ENCODE data around the gene SRPX2. TPM values are rescaled to one million over a fixed set of nuclear protein-coding genes. Genes with fewer than 3 reads are reported as not detected.

SRPX2 gene
- total RNA-seq, 1 experiment from 2014 or later = 2.4 TPM

DNA sequence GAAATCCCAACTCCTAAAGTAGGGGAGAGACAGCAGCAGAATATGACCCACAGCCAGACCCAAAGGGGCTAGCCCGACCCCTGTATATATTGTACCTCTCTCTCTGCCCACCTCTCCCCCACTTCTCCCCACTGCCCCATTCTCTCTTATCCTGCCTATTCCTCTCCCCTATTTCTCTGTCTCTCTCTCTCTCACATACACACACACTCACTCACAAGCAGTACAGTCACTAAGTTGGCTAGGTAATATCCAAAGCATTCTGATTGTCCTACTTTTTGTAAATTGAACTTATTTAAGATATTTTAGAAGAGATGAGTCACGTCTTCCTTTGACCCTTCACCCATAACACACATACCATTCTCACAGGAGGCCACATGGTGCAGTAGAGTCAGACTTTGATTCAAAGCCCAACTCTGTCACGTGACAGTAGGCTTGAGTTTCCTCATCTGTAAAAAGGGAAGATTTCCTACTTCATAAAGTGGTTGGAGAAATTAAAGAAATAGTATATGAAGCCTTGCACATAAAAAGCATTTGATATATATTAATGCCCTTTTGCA, 29.5 kb downstream of the SRPX2 start:
- Histone ChIP-seq H3K4me2 (ENCODE audit: low read length) (peak overlapping the region; percentile 14; the same call in 1 of the 2 replicates), H3K79me2 (ENCODE audit: insufficient read depth, low read length) (no peaks in the 10 kb centered on the region), H4K20me1 (ENCODE audit: insufficient read depth) (no peaks in the 10 kb centered on the region), H2AFZ (ENCODE audit: low read depth, low read length, poor library complexity, severe bottlenecking) (no peak overlapping the region), H3K27me3 (ENCODE audit: insufficient read depth, low read length) (no peaks in the 10 kb centered on the region), H3K9me3 (ENCODE audit: control insufficient read depth in 1 of 2, insufficient read depth in 1 of 2, low read depth in 1 of 2, low read length in 2 of 2) (no peaks in the 10 kb centered on the region), H3K4me3 (replicated peaks in 1 of 2; ENCODE audit: low read depth in 1 of 2, low read length in 2 of 2) (no peak overlapping the region), H3K36me3 (ENCODE audit: control insufficient read depth in 1 of 2, insufficient read depth in 2 of 2, low read length in 2 of 2) (no peaks in the 10 kb centered on the region), H3K4me1 (ENCODE audit: control insufficient read depth in 1 of 2, insufficient read depth in 2 of 2, low read length in 2 of 2) (peaks cover 0 to 31% of the 10 kb centered on the region in 2 experiments; a peak in 3 of 4 replicates), H3K9me2 (ENCODE audit: insufficient read depth) (no peaks in the 10 kb centered on the region), H3K27ac (ENCODE audit: low read depth, low read length) (no peak overlapping the region), H3K9ac (ENCODE audit: low read length) (no peak overlapping the region)
- no peak for ATAC-seq
- ChIA-PET POLR2A (no interaction called here), RAD21 (ENCODE audit: low non-redundant PET in 1 of 2, low total read pairs in 2 of 2, uncharacterized antibody in 2 of 2, unreplicated experiment in 2 of 2) (no interaction called here), CTCF (interaction anchor here (5.1 kb wide), 1 partner anchor 95 kb away, joined by 34 read pairs; no protein-coding TSS in a partner anchor)
- intact Hi-C loops (cut with micrococcal nuclease) = no loop called here
- no peak for DNase-seq (ENCODE audit: low read depth, low spot score)
- TF ChIP-seq CEBPB (IDR thresholded peaks at IDR 0.05; ENCODE audit: low read depth) (no peak), SIN3A (IDR thresholded peaks at IDR 0.05; ENCODE audit: low read depth) (no peak), EZH2 (IDR thresholded peaks at IDR 0.05) (no peak), RAD21 (IDR thresholded peaks at IDR 0.05; ENCODE audit: low read depth) (no peak), EGR1 (IDR thresholded peaks at IDR 0.05; ENCODE audit: low read depth) (no peak), ZNF274 (IDR thresholded peaks at IDR 0.05; ENCODE audit: low read depth, low read length) (no peak), FOSL1 (IDR thresholded peaks at IDR 0.05; ENCODE audit: low read depth) (no peak), TCF7L2 (IDR thresholded peaks at IDR 0.05; ENCODE audit: borderline replicate concordance, extremely low read depth, insufficient read depth, insufficient read length) (no peak), POLR2A (IDR thresholded peaks at IDR 0.05; ENCODE audit: borderline replicate concordance, extremely low read depth, insufficient read depth, insufficient read length) (no peak), CBX3 (IDR thresholded peaks at IDR 0.05; ENCODE audit: low read depth) (no peak), CTCF (IDR thresholded peaks at IDR 0.05 in 2 of 3, conservative IDR thresholded peaks at IDR 0.05 in 1 of 3; ENCODE audit: borderline replicate concordance in 1 of 3, insufficient read depth in 1 of 3, low read depth in 2 of 3, low read length in 2 of 3) (no peak)
- TF ChIP-seq, protein P1, sequence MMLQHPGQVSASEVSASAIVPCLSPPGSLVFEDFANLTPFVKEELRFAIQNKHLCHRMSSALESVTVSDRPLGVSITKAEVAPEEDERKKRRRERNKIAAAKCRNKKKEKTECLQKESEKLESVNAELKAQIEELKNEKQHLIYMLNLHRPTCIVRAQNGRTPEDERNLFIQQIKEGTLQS (IDR thresholded peaks at IDR 0.05) = no peak
- no TSS peak for BruUV-seq (replicated peaks)

Measured in HCT116 (cell line).